ENCODE data around the gene MAN2B2. TPM values are rescaled to one million over a fixed set of nuclear protein-coding genes. Genes with fewer than 3 reads are reported as not detected.

The MAN2B2 gene
- total and polyA plus RNA-seq, 2 of the 8 experiments (the other 6 are each of a cell fraction or from before 2014, with no cell fraction given), result 3.3 to 4.0 TPM

DNA sequence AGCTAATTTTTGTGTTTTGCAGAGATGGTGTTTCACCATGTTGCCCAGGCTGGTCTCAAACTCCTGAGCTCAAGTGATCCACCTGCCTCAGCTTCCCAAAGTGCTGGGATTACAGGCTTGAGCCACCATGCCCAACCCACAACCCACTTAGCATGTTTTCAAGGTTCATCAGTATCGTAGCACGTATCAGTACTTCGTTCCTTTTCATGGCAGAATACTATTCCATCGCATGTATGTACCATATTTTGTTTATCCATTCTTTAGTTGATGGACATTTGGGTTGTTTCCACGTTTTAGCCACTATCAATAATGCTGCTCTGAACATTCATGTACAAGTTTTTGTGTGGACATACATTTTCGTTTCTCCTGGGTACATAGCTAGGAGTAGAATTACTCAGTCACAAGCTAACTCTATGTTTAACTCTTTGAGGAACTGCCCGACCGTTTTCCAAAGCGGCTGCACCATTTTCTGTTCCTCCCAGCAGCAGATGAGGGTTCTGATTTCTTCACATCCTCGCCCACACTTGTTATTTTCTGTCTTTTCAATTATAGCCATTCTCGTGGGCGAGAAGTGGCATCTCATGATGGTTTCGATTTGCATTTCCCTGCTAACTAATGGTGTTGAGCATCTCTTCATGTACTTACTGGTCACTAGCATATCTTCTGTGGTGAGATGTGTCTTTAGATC, 32.5 kb downstream of the MAN2B2 start (continued):
- TF ChIP-seq, protein P1, sequence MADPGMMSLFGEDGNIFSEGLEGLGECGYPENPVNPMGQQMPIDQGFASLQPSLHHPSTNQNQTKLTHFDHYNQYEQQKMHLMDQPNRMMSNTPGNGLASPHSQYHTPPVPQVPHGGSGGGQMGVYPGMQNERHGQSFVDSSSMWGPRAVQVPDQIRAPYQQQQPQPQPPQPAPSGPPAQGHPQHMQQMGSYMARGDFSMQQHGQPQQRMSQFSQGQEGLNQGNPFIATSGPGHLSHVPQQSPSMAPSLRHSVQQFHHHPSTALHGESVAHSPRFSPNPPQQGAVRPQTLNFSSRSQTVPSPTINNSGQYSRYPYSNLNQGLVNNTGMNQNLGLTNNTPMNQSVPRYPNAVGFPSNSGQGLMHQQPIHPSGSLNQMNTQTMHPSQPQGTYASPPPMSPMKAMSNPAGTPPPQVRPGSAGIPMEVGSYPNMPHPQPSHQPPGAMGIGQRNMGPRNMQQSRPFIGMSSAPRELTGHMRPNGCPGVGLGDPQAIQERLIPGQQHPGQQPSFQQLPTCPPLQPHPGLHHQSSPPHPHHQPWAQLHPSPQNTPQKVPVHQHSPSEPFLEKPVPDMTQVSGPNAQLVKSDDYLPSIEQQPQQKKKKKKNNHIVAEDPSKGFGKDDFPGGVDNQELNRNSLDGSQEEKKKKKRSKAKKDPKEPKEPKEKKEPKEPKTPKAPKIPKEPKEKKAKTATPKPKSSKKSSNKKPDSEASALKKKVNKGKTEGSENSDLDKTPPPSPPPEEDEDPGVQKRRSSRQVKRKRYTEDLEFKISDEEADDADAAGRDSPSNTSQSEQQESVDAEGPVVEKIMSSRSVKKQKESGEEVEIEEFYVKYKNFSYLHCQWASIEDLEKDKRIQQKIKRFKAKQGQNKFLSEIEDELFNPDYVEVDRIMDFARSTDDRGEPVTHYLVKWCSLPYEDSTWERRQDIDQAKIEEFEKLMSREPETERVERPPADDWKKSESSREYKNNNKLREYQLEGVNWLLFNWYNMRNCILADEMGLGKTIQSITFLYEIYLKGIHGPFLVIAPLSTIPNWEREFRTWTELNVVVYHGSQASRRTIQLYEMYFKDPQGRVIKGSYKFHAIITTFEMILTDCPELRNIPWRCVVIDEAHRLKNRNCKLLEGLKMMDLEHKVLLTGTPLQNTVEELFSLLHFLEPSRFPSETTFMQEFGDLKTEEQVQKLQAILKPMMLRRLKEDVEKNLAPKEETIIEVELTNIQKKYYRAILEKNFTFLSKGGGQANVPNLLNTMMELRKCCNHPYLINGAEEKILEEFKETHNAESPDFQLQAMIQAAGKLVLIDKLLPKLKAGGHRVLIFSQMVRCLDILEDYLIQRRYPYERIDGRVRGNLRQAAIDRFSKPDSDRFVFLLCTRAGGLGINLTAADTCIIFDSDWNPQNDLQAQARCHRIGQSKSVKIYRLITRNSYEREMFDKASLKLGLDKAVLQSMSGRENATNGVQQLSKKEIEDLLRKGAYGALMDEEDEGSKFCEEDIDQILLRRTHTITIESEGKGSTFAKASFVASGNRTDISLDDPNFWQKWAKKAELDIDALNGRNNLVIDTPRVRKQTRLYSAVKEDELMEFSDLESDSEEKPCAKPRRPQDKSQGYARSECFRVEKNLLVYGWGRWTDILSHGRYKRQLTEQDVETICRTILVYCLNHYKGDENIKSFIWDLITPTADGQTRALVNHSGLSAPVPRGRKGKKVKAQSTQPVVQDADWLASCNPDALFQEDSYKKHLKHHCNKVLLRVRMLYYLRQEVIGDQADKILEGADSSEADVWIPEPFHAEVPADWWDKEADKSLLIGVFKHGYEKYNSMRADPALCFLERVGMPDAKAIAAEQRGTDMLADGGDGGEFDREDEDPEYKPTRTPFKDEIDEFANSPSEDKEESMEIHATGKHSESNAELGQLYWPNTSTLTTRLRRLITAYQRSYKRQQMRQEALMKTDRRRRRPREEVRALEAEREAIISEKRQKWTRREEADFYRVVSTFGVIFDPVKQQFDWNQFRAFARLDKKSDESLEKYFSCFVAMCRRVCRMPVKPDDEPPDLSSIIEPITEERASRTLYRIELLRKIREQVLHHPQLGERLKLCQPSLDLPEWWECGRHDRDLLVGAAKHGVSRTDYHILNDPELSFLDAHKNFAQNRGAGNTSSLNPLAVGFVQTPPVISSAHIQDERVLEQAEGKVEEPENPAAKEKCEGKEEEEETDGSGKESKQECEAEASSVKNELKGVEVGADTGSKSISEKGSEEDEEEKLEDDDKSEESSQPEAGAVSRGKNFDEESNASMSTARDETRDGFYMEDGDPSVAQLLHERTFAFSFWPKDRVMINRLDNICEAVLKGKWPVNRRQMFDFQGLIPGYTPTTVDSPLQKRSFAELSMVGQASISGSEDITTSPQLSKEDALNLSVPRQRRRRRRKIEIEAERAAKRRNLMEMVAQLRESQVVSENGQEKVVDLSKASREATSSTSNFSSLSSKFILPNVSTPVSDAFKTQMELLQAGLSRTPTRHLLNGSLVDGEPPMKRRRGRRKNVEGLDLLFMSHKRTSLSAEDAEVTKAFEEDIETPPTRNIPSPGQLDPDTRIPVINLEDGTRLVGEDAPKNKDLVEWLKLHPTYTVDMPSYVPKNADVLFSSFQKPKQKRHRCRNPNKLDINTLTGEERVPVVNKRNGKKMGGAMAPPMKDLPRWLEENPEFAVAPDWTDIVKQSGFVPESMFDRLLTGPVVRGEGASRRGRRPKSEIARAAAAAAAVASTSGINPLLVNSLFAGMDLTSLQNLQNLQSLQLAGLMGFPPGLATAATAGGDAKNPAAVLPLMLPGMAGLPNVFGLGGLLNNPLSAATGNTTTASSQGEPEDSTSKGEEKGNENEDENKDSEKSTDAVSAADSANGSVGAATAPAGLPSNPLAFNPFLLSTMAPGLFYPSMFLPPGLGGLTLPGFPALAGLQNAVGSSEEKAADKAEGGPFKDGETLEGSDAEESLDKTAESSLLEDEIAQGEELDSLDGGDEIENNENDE (IDR thresholded peaks at IDR 0.05; ENCODE audit: insufficient replicate concordance, low read length), result no peak
- no peak for TF ChIP-seq SIRT6 (IDR thresholded peaks at IDR 0.05; ENCODE audit: low read length)
- no peak for TF ChIP-seq KDM4A (IDR thresholded peaks at IDR 0.05; ENCODE audit: low read depth, low read length, severe bottlenecking)
- no peak for TF ChIP-seq SUZ12 (IDR thresholded peaks at IDR 0.05; ENCODE audit: low read length)
- no peak for TF ChIP-seq TEAD4 (IDR thresholded peaks at IDR 0.05; ENCODE audit: low read depth, low read length)

Measured in H1 (cell line).